ENCODE measurements around the gene KCNJ14.

KCNJ14 gene

DNA sequence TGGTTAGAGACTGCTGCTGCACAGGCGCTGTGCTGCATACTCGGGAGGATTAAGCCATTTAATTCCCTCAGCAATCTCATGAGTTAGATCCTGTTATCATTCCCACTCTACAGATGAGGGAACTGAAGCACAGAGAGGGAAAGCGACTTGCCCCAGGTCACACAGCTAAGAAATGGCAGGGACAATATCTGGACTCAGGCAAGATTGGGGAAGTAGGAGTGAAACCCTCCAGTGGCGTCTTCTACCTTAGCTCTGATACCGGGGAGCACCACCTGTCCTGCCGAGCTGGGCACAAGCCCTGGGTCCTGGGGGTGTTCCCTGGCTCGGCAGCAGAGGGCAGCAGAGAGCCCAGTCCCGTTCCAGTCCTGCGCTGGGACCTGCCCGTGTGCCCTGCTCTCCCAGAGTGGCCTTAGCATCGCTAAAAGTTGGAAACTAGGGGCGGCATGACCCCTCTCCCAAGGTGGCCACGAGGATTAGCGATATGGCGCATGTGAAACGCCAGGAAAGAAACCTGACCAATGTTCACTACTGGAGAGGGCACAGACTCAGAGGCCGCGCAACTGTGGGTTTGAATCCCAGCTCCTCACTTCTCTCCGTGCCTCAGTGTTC is 34.3 kb downstream of the KCNJ14 start:
- DNase-seq, result peak; percentile 31

GRCh38 chr19:48490981-48491792 is 35.8 kb downstream of the KCNJ14 start:
- DNase-seq, result no peak

DNA sequence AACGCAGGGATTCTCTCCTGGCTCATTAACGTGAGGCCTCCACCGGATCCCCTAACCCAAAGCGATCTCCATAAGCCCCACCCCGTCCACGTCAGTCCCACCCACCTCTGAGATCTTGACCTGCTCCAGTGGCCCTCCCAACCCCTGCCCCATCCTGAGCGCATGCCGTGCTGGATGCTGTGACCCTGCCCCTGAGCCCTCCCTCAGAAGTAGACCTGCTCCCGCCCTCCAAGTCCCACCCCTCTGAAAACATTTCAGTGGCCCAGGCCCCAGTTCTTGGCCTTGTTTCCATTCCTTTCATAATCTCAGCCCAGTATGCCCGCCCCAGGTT is 36.4 kb downstream of the KCNJ14 start:
- DNase-seq, result no peak

DNA sequence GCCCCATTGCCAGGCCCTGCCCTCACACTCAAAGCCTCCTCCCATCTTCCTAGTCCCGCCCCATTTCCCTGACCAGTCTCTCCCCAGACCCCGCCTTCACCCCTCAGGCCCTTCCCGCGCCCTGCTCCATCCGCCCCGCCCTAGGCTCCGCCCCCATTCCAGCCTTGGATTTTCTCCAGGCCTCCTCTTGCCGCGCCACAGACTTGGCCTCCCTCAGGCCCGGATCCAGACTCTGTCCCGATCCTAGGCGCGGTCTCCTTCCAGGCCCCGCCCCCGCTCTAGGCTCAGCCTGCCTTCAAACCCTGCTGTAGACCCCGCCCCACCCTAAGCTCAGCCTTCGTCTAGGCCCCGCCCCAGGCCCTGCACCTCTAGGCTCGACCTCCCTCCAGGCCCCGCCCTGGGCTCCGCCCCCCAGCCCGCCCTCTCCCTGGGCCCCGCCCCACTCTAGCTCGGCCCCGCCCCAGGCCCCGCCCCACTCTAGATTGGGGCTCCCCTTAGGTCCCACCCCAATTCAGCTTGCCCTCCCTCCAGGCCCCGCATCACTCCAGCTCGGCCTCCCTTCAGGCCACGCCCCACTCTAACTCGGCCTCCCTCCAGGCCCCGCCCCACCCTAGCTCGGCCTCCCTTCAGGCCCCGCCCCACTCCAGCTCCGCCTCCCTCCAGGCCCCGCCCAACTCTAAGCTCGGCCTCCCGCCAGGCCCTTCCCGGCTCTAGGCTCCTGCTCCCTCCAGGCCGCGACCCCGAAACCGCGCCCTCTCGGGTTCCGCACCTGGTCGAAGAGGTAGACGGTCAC is 37.7 kb downstream of the KCNJ14 start:
- peak; percentile 97 for DNase-seq

- no peak for DNase-seq
These were observed 38.5 kb downstream of the KCNJ14 start for GRCh38 chr19:48493718-48494401.

- DNase-seq, result no peak
These were observed 40.0 kb downstream of the KCNJ14 start for GRCh38 chr19:48495396-48495795.

GRCh38 chr19:48496959-48497727 is 41.8 kb downstream of the KCNJ14 start:
- no peak for DNase-seq

GRCh38 chr19:48497728-48498594 is 42.6 kb downstream of the KCNJ14 start:
- DNase-seq, result no peak

DNA sequence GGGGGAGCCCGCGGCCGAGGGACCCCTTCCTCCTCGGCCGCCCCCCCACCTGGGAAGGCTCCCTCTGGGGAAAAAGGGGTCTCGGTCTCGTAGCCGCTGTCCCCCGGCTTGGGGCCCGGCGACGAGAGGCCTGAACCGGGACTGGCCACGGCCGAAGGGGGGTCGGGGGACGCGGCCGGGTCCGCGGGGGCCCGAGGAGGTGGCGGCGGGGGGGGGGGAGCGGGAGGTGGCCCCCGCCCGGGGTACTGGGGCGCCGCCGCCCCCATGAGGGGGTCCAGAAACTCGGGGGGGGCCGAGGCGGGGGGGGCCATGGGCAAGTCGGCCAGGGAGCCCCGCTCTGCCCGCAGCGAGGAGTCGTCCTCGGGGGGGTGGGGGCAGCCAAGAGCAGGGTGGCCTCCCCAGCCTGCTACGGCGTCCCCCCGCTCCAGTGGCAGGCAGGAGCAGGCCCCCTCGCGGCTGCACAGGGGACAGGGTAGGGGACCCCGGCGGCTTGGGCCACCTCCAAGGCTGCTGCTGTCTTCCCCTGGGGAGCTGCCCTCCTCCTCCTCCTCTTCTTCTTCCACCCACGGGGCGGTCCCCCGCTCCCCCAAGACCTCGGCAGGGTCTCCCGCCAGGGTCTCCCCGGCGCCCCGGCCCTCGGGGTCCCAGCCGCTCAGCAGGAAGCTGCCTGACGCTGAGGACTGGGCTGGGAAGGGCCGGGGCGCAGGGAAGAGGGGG is 43.4 kb downstream of the KCNJ14 start:
- DNase-seq, result no peak

DNA sequence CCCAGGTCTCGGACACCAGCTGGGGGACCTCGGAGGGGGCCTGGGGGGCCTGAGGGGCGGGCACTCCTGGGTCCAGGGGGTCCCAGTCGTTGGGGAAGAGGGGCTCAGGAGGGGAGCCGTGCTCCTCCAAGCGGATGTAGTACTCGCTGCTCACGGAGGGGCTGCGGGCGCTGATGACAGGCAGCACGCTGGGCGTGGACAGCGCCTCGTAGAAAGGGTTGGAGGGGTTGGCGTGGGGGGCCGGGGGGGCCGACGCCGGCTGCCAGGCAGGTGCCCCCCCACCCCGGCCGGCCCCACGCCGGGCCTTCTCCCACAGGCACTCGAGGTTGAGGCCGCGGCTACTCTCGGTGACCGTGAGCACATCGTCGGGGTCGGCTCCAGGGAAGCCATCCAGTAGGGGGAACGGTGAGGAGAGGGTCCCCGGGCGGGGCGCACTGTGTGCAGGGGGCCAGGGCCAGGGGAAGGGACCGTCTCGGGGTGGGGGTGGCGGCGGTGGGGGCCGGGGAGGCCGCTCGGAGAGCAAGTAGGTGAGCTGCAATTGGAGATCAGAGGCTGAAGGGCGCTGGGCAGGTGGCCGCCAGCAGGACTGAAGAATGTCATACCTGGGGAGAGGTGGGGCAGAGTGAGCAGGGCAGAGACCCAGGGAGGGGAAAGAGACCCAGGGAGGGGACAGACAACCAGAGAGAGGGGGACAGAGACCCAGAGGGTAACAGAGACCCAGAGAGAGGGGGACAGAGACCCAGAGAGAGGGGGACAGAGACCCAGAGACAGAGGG is 44.1 kb downstream of the KCNJ14 start:
- no peak for DNase-seq

DNA sequence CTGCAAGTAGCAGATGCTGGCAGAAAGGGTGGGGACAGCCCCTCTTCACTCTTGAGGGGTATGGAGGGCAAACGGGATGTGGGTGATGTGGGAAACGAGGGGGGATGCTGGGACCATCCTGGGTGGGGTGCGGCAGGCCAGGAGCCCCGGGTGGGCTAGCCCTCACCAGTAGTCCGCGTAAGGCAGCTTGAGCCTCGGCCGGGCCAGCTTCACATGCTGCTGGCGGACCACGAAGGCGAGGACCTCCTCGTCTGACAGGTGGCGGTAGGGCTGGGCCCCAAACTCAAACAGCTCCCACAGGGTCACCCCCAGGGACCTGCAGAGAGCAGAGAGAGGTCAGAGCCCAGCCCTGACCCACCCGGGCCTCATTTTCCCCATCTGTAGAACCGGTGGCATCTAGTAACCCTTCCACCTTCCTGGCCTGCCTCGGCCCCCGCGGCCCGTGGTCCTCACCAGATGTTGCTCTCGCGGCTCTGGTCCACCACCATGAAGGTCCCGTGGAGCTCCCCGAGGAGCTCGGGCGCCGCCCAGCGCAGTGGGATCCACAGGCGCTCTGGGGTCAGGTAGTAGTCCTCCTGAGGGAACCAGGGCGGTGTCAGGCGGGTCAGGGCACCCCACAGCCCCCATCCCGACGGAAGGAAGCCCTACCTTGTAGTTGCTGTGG is 45.6 kb downstream of the KCNJ14 start:
- no peak for DNase-seq

DNA sequence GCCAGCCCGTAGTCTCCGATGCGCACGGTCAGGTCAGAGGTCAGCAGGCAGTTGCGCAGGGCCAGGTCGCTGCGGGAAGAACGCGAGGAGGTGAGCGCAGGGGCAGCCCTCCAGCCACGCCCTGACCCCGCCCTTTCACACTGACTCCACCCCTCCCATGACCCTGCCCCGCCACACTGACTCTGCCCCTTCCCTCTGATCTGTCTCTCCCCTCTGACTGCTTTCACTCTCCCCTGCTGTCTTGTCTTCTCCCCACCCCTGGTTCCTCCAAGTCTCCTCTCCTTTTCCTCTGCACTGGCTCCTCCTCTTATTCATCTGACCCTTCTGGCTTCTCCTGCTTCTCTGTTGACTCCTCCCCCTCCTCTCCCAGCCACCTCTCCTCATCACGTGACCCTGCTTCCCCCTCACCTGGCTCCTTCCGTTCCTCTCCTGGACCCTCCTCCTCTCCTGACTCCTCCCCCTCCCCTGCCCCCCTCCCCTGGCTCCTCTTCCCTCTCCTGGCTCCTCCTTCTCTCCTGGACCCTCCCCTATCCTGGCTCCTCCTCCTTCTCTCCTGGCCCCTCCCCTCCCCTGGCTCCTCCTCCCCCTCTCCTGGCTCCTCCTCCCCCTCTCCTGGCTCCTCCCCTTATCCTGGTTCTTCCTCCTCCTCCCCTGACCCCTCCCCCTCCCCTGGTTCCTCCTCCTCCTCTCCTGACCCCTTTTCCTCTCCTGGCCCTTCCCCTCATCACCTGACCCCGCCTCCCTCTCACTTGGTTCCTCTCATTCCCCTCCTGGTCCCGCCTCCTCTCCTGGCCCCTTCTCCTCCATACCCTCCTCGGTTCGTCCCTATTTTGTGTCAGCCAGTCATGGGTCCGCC is 46.3 kb downstream of the KCNJ14 start:
- peak; percentile 95 for DNase-seq

GRCh38 chr19:48502350-48503018 is 47.1 kb downstream of the KCNJ14 start:
- DNase-seq, result no peak

DNA sequence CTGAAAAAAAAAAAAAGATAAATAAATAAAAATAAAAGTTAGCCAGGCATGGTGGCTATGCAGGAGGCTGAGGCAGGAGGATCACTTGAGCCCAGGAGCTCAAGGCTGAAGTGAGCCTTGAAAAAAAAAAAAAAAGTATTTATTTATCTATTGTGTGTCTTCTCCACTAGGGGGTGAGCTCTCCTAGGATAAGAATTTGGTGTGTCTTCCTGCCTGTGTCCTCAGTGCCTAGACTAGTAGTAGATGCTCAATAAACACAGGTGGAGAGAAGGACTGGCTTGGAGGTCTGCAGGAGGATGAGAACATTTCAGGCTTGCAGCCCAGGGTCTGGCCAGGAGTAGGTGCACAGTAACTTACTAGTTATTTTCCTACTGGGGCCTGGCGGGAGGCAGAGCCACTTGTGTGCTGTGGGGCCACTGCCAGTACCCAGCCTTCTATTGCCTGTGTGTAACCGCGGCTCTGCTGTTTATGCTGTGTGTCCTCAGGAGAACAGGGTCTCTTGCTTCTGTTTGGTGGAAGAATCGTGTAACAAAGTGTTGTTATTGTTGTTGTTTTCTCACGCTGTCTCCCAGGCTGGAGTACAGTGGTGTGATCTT is 50.9 kb downstream of the KCNJ14 start:
- DNase-seq, result peak; percentile 24

DNA sequence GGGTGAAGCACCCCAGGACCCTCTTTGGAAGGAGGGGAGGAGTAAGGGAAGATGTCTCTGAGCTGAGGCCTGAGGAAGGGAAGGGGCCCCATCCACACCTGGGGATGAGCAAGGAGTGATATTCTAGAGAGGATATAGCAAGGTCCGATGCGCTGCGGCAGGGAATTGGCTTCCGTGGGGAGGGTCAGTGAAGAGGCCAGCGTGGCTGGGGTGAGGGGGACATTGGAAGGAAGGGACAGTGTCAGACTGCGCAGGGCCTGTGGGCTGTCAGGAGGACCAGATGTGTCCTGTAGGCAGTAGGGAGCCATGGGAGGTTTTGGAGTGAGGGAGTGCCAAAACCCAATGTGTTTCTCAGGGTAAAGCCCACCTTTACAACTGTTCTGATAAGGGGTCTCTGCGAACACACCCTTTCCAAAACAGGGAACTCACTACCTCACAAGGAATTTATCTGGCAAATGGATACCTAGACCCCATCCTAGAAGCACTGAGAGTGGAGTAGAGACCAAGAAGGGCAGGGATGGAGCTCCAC is 52.6 kb downstream of the KCNJ14 start:
- no peak for DNase-seq

DNA sequence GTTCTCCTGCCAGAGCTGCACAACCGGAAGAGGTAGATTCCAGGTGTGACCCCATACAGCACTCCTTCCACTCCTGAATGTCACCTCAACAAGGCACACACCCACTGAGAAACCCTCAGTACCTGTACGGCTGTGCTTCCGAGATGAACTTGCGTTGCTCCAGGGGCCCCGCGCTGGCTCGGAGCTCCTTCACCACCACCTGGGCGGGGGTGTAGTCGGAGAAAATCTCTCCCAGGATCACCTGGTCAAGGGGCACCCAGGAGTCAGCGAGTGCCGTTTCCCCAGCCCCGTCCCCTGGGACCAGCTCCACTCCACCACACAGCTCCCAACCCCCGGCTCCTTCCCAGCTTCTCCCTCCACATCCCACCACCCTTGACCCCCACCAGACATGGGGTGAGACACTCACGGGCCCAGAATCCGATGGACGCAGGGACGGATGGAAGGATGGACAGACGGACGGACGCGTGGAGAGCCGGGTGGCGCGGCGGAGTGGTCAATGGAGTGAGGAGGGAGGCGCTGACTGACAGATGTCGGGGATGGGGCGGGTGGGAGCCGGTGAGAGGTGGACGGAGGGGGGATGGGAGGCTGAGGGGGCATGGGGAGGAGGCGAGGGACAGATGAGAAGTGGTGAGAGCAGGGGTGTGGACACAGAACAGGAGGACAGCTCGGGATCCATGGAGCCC is 53.5 kb downstream of the KCNJ14 start:
- no peak for DNase-seq

All from NCI-H345 (cell line).